ENCODE results near the gene NECTIN2. TPM values are rescaled to one million over a fixed set of nuclear protein-coding genes. Genes with fewer than 3 reads are reported as not detected.
A peak's percentile ranks its signal among the peaks of the same experiment; 100 is the strongest.

The NECTIN2 gene
- polyA plus RNA-seq (ENCODE audit: insufficient read length): 44.1 TPM

- DNase-seq (ENCODE audit: low read depth): peak; percentile 90
Measured at GRCh38 chr19:44845612-44846454, at the start of gene NECTIN2. Gene NECTIN2 (plus strand): TSS chr19:44846297. CDS start chr19:44846526, 229 bp downstream.

GRCh38 chr19:44796701-44797115 is 49.4 kb upstream of the NECTIN2 start:
- DNase-seq (ENCODE audit: low read depth): no peak

- DNase-seq (ENCODE audit: low read depth): no peak
Measured at GRCh38 chr19:44799627-44800346, 46.3 kb upstream of the NECTIN2 start.

- no peak for DNase-seq (ENCODE audit: low read depth)
Measured at GRCh38 chr19:44800461-44800860, 45.6 kb upstream of the NECTIN2 start.

- DNase-seq (ENCODE audit: low read depth): no peak
Measured at GRCh38 chr19:44803442-44804428, 42.4 kb upstream of the NECTIN2 start.

GRCh38 chr19:44806291-44806690 is 39.8 kb upstream of the NECTIN2 start:
- DNase-seq (ENCODE audit: low read depth): no peak

- no peak for DNase-seq (ENCODE audit: low read depth)
Measured at GRCh38 chr19:44807162-44807561, 38.9 kb upstream of the NECTIN2 start.

GRCh38 chr19:44807652-44808462 is 38.2 kb upstream of the NECTIN2 start:
- DNase-seq (ENCODE audit: low read depth): no peak

GRCh38 chr19:44808463-44809371 is 37.4 kb upstream of the NECTIN2 start, which contains the start of gene BCAM:
Gene BCAM (plus strand): TSS chr19:44809103. CDS start chr19:44809125, 22 bp downstream.
- no peak for DNase-seq (ENCODE audit: low read depth)

GRCh38 chr19:44809577-44810233 is 36.4 kb upstream of the NECTIN2 start:
- no peak for DNase-seq (ENCODE audit: low read depth)

GRCh38 chr19:44810234-44811121 is 35.6 kb upstream of the NECTIN2 start:
- no peak for DNase-seq (ENCODE audit: low read depth)

GRCh38 chr19:44811122-44811419 is 35.0 kb upstream of the NECTIN2 start:
- no peak for DNase-seq (ENCODE audit: low read depth)

GRCh38 chr19:44812142-44812718 is 33.9 kb upstream of the NECTIN2 start:
- no peak for DNase-seq (ENCODE audit: low read depth)

- no peak for DNase-seq (ENCODE audit: low read depth)
Measured at GRCh38 chr19:44813070-44813840, 32.8 kb upstream of the NECTIN2 start.

GRCh38 chr19:44813841-44814470 is 32.1 kb upstream of the NECTIN2 start:
- DNase-seq (ENCODE audit: low read depth): no peak

GRCh38 chr19:44814517-44814916 is 31.6 kb upstream of the NECTIN2 start:
- no peak for DNase-seq (ENCODE audit: low read depth)

- DNase-seq (ENCODE audit: low read depth): no peak
Measured at GRCh38 chr19:44816301-44816700, 29.8 kb upstream of the NECTIN2 start.

All from forelimb muscle (tissue), 1 donor.